ENCODE results near the gene CLEC16A.

CLEC16A gene

GRCh38 chr16:11171448-11171709 lies 227.0 kb downstream of the CLEC16A start:
- H3K36me3 ChIP-seq: peaks cover 96% of the 10 kb centered on the region
- H3K4me1 ChIP-seq (ENCODE audit: control insufficient read depth in 1 of 2, insufficient read depth in 1 of 2, low read depth in 1 of 2, low read length in 1 of 2): no peaks in the 10 kb centered on the region
- H3K9me3 ChIP-seq: no peaks in the 10 kb centered on the region
- no peak for TF ChIP-seq CTCF (IDR thresholded peaks at IDR 0.05)
- H3K27me3 ChIP-seq: no peaks in the 10 kb centered on the region
- H3K4me3 ChIP-seq (ENCODE audit: low read depth in 1 of 2, low read length in 1 of 2): no peak overlapping the region
- H3K27ac ChIP-seq: no peak overlapping the region

DNA sequence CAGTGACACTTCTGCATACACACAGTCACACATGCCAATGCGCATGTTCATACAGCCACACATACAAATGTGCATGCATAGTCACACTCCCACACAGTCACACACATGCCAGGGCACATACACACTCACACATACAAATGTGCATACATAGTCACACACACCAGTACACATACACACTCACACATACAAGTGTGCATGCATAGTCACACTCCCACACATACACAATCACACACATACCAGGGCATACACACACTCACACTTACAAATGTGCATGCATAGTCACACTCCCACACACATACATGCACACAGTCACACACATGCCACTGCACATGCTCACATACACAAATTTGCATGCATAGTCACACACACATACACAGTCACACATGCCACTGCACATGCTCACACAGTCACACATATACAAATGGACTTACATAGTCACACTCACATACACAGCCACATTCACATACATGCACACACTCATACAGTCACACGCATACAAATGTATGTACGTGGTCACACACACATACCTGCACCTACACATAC lies 227.5 kb downstream of the CLEC16A start:
- H3K4me3 ChIP-seq (ENCODE audit: low read depth in 1 of 2, low read length in 1 of 2): no peak overlapping the region
- peaks cover 91% of the 10 kb centered on the region for H3K36me3 ChIP-seq
- H3K27ac ChIP-seq: no peak overlapping the region
- no peaks in the 10 kb centered on the region for H3K4me1 ChIP-seq (ENCODE audit: control insufficient read depth in 1 of 2, insufficient read depth in 1 of 2, low read depth in 1 of 2, low read length in 1 of 2)
- TF ChIP-seq CTCF (IDR thresholded peaks at IDR 0.05): no peak
- no peaks in the 10 kb centered on the region for H3K27me3 ChIP-seq
- no peaks in the 10 kb centered on the region for H3K9me3 ChIP-seq

GRCh38 chr16:11173426-11173825 lies 229.1 kb downstream of the CLEC16A start:
- no peaks in the 10 kb centered on the region for H3K27me3 ChIP-seq
- TF ChIP-seq CTCF (IDR thresholded peaks at IDR 0.05): no peak
- no peaks in the 10 kb centered on the region for H3K4me1 ChIP-seq (ENCODE audit: control insufficient read depth in 1 of 2, insufficient read depth in 1 of 2, low read depth in 1 of 2, low read length in 1 of 2)
- peaks cover 89% of the 10 kb centered on the region for H3K36me3 ChIP-seq
- H3K9me3 ChIP-seq: no peaks in the 10 kb centered on the region
- no peak overlapping the region for H3K27ac ChIP-seq
- H3K4me3 ChIP-seq (ENCODE audit: low read depth in 1 of 2, low read length in 1 of 2): no peak overlapping the region

GRCh38 chr16:11174141-11174540 lies 229.8 kb downstream of the CLEC16A start:
- Histone ChIP-seq H3K4me1 (ENCODE audit: control insufficient read depth in 1 of 2, insufficient read depth in 1 of 2, low read depth in 1 of 2, low read length in 1 of 2) (no peaks in the 10 kb centered on the region), H3K36me3 (peaks cover 89% of the 10 kb centered on the region), H3K27me3 (no peaks in the 10 kb centered on the region), H3K9me3 (no peaks in the 10 kb centered on the region), H3K27ac (no peak overlapping the region), H3K4me3 (ENCODE audit: low read depth in 1 of 2, low read length in 1 of 2) (no peak overlapping the region)
- no peak for TF ChIP-seq CTCF (IDR thresholded peaks at IDR 0.05)

DNA sequence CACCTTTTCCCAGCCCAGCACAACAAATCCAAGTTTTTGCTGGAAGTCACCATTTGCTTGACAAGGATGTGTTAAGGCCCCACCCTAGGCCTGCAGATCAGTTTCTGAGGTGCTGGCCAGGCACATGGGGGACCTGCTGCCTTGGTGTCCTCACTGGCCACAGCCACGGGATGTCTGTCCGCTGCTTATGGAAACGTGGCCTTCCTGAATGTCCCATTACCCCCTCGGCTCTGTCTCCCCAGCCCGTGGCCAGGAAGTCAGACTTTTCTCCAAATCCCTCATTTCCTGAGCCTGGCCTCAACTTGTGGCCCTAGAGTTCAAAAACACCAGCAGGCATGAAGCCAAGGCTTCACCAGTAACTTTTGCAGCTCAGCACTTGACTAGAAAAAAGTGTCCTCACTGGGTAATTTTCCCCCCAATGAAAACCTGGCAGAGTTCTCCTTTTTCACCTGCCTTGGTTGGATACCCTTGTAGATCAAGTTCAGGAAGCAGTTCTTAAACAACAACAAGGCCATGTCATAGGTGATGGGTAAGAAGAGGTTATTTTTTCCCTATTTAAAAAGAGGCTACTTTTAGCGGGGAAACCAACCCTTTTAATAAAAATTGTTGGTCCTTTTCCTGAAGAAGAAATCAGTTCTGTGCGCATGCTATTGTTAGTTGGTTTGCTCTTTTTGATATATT lies 230.9 kb downstream of the CLEC16A start:
- no peak for TF ChIP-seq CTCF (IDR thresholded peaks at IDR 0.05)
- H3K9me3 ChIP-seq: no peaks in the 10 kb centered on the region
- no peaks in the 10 kb centered on the region for H3K4me1 ChIP-seq (ENCODE audit: control insufficient read depth in 1 of 2, insufficient read depth in 1 of 2, low read depth in 1 of 2, low read length in 1 of 2)
- no peak overlapping the region for H3K27ac ChIP-seq
- peaks cover 89% of the 10 kb centered on the region for H3K36me3 ChIP-seq
- H3K27me3 ChIP-seq: no peaks in the 10 kb centered on the region
- H3K4me3 ChIP-seq (ENCODE audit: low read depth in 1 of 2, low read length in 1 of 2): no peak overlapping the region

All from neutrophil (primary cell).